Measurements from ENCODE around the gene APLF.

- TF ChIP-seq CTCF (IDR thresholded peaks at IDR 0.05) (no peak), POLR2A (IDR thresholded peaks at IDR 0.05) (no peak)
Measured at GRCh38 chr2:68548396-68548795, 81.0 kb downstream of the APLF start.
